DOHH2 (cell line): ENCODE results near the gene GNLY.

ENCODE experiments used
- CTCF ChIP-seq: fragments of 200-600 bp; sonication (generic); IDR thresholded peaks from one replicate; pipeline ENCODE4 v1.5.1; 2014; ENCODE audit warnings: antibody characterized with exemption, mild to moderate bottlenecking, low read depth, low read length; ENCODE audit not compliant: poor library complexity, severe bottlenecking
- EZH2phosphoT487 ChIP-seq: fragments of 200-600 bp; sonication (generic); IDR thresholded peaks from 2 replicates; pipeline ENCODE4 v1.6.1; 2017; ENCODE audit warnings: borderline replicate concordance, mild to moderate bottlenecking, antibody characterized with exemption, low read length, moderate library complexity, mixed read lengths

DNA sequence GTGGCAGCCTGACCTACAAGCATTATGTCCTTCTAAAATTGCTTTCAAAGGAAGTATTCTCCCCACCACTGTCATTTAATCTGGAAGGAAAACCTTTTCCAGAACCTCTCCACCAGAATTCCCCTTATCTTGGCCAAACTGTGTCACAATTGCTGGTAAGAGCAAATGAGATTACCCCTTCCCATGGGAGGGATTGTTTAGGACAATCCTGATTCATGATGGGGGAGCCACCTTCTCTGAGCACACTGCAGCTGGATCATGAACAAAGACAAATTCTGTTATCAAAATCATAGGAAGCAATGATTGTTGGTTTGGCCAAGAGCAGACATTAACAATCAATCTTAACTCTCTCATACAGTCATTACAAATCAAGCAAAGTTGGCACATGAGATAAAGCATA lies 41.5 kb downstream of the GNLY start:
- TF ChIP-seq CTCF, result no peak
- TF ChIP-seq EZH2phosphoT487, result no peak
